Endothelial cell (in vitro differentiated cells): ENCODE measurements around the gene C9orf153. TPM values are rescaled to one million over a fixed set of nuclear protein-coding genes. Genes with fewer than 3 reads are reported as not detected.
A peak's percentile ranks its signal among the peaks of the same experiment; 100 is the strongest.

Experiments used
- DNase-seq: peaks from one replicate; pipeline ENCODE4 v3.0.0; 2021; ENCODE audit warnings: low spot score
- H3K27ac Mint-ChIP-seq: one replicate; pipeline ENCODE4 v1.8.0; 2021; ENCODE audit warnings: mixed read lengths, inconsistent platforms; ENCODE audit not compliant: unreplicated experiment
- H3K27me3 Mint-ChIP-seq: one replicate; pipeline ENCODE4 v1.8.0; 2021; ENCODE audit warnings: mild to moderate bottlenecking, moderate library complexity, mixed read lengths, inconsistent platforms; ENCODE audit not compliant: unreplicated experiment
- H3K36me3 Mint-ChIP-seq: one replicate; pipeline ENCODE4 v1.8.0; 2021; ENCODE audit warnings: mild to moderate bottlenecking, low read depth, mixed read lengths, inconsistent platforms; ENCODE audit not compliant: unreplicated experiment
- H3K4me1 Mint-ChIP-seq: one replicate; pipeline ENCODE4 v1.8.0; 2021; ENCODE audit warnings: mild to moderate bottlenecking, mixed read lengths, inconsistent platforms; ENCODE audit not compliant: unreplicated experiment
- H3K4me3 Mint-ChIP-seq: one replicate; pipeline ENCODE4 v1.8.0; 2021; ENCODE audit warnings: mild to moderate bottlenecking, mixed read lengths, inconsistent platforms; ENCODE audit not compliant: unreplicated experiment
- H3K9me3 Mint-ChIP-seq: one replicate; pipeline ENCODE4 v1.8.0; 2021; ENCODE audit warnings: mixed read lengths, inconsistent platforms; ENCODE audit not compliant: unreplicated experiment
- CTCF ChIP-seq: fragments of 200-600 bp; sonication (generic); IDR thresholded peaks from one replicate; pipeline ENCODE4 v1.5.0; 2021; ENCODE audit warnings: antibody characterized with exemption; ENCODE audit not compliant: unreplicated experiment
- total RNA-seq: library from RNA; stranded (reverse); fragmentation: NEBNext Ultra II Directional; extraction: Animal tissue kit (Norgen Biotek cat#: 25700); gene quantifications from one replicate; pipeline ENCODE4 v1.2.1, GENCODE V29; 2021; ENCODE audit not compliant: unreplicated experiment

The C9orf153 gene
- total RNA-seq, 1 donor from 2014 or later: 0.36 TPM

GRCh38 chr9:86286278-86286677 lies 26.8 kb upstream of the C9orf153 start:
- Mint-ChIP-seq H3K9me3 (no peaks in the 10 kb centered on the region), H3K4me3 (no peak overlapping the region), H3K4me1 (peaks cover 12% of the 10 kb centered on the region), H3K36me3 (peaks cover 11% of the 10 kb centered on the region), H3K27ac (no peak overlapping the region), H3K27me3 (peaks cover 6% of the 10 kb centered on the region)
- TF ChIP-seq CTCF: no peak
- DNase-seq: no peak

GRCh38 chr9:86285261-86285660 lies 25.8 kb upstream of the C9orf153 start:
- no peak for DNase-seq
- Mint-ChIP-seq H3K36me3 (peaks cover 11% of the 10 kb centered on the region), H3K27me3 (peaks cover 6% of the 10 kb centered on the region), H3K4me1 (peaks cover 17% of the 10 kb centered on the region), H3K27ac (no peak overlapping the region), H3K9me3 (no peaks in the 10 kb centered on the region), H3K4me3 (no peak overlapping the region)
- no peak for TF ChIP-seq CTCF

- peaks cover 32% of the 10 kb centered on the region for H3K4me1 Mint-ChIP-seq
- no peak for DNase-seq
- peaks cover 14% of the 10 kb centered on the region for H3K36me3 Mint-ChIP-seq
- TF ChIP-seq CTCF: no peak
- H3K9me3 Mint-ChIP-seq: no peaks in the 10 kb centered on the region
- peak overlapping the region; percentile 86 for H3K27ac Mint-ChIP-seq
- H3K27me3 Mint-ChIP-seq: peaks cover 6% of the 10 kb centered on the region
- H3K4me3 Mint-ChIP-seq: peak overlapping the region; percentile 93
Observed at GRCh38 chr9:86282979-86283535, 23.6 kb upstream of the C9orf153 start.

GRCh38 chr9:86282077-86282978 lies 22.9 kb upstream of the C9orf153 start, which contains the start of gene ISCA1:
Gene ISCA1, minus strand, starts transcription at chr9:86282538. Its CDS starts 80 bp downstream, at chr9:86282458.
- Mint-ChIP-seq H3K4me3 (peak within 1 kb of the TSS; percentile 95), H3K9me3 (no peaks in the 10 kb centered on the region), H3K36me3 (peaks cover 14% of the 10 kb centered on the region), H3K27me3 (peaks cover 6% of the 10 kb centered on the region), H3K4me1 (peaks cover 39% of the 10 kb centered on the region), H3K27ac (peak within 1 kb of the TSS; percentile 90)
- DNase-seq: peak; percentile 99
- no peak for TF ChIP-seq CTCF
